Psoas muscle (tissue), 8 donors: ENCODE results near the gene FGGY. TPM values are rescaled to one million over a fixed set of nuclear protein-coding genes. Genes with fewer than 3 reads are reported as not detected.

Experiments used
- ATAC-seq, 4 donors: fragments of 200-7000 bp; cut with Tn5 transposase; one replicate each; pipeline ENCODE4 v1.9.1; 2020; ENCODE audit warnings: moderate library complexity in 3 of 4, mild to moderate bottlenecking in 2 of 4
- DNase-seq, 2 donors: peaks; one replicate each; pipeline ENCODE4 v3.0.0-alpha.2; 2020
- H3K27ac ChIP-seq: fragments of 200-600 bp; one replicate; pipeline ENCODE4 v1.8.0; 2022
- H3K27me3 ChIP-seq, 3 donors: fragments of 200-600 bp in 1 of 3; one replicate each; pipeline versions ENCODE4 v1.6.1 to v1.8.0; 2013 to 2022; ENCODE audit warnings: low read length in 2 of 3, mild to moderate bottlenecking in 2 of 3, moderate library complexity in 1 of 3; ENCODE audit not compliant: insufficient read depth in 3 of 3
- H3K36me3 ChIP-seq, 2 donors: fragments of 200-600 bp in 1 of 2; one replicate each; pipeline versions ENCODE4 v1.6.1 to v1.8.0; 2013 to 2022; ENCODE audit warnings: low read depth in 1 of 2, mild to moderate bottlenecking in 1 of 2, moderate library complexity in 1 of 2; ENCODE audit not compliant: insufficient read depth in 1 of 2
- H3K4me1 ChIP-seq: fragments of 200-600 bp; one replicate; pipeline ENCODE4 v1.8.0; 2022
- H3K4me3 ChIP-seq: fragments of 200-600 bp; one replicate; pipeline ENCODE4 v1.8.0; 2022; ENCODE audit warnings: mild to moderate bottlenecking
- H3K9me3 ChIP-seq: fragments of 200-600 bp; one replicate; pipeline ENCODE4 v1.8.0; 2022
- CTCF ChIP-seq: fragments of 200-600 bp; IDR thresholded peaks from one replicate; pipeline ENCODE4 v1.8.0; 2022; ENCODE audit warnings: antibody characterized with exemption
- WGBS, 3 donors: extraction: QIAGEN DNeasy Blood & Tissue Kit; methylation state at CpG; one replicate each; pipeline versions ENCODE4 v1.1.6 to v1.1.7; 2013; 5-methylcytosine and 5-hydroxymethylcytosine counted together
- intact Hi-C, 2 donors: fragments of 100-400 bp; cut with DNase I; formaldehyde crosslinking; loops; one replicate each; pipeline versions ENCODE4 v1.11.0 to v1.14.2; 2022
- polyA plus RNA-seq, 3 donors: library from polyadenylated mRNA; stranded (reverse); fragments of 200-250 nt; gene quantifications; one replicate each; pipeline ENCODE4 v1.2.3, GENCODE V29; 2013
- total RNA-seq, 4 donors: library from RNA; stranded (reverse); fragmentation: NEBNext Ultra II Directional in 2 of 4; extraction: Animal tissue kit (Norgen Biotek cat#: 25700) in 2 of 4; gene quantifications; one replicate each; pipeline versions ENCODE4 v1.2.1 to v1.2.4, GENCODE V29; 2021 to 2023
- donor health status: healthy with polysubstance abuse.
- donor health status: DM: no; HTN: no; CAD: no; lungs with moderate emphysema.
- donor health status: Bipolar disorder and iron deficiency.
- donor health status: healthy.
- donor health status: DM: yes; HTN: yes; CAD: no.
- donor health status: DM: no; HTN: no; CAD: no.
- donor health status: DM: no; HTN: no; CAD: no.
- donor health status: DM: yes; HTN: yes; CAD: no.

FGGY gene
- total and polyA plus RNA-seq, 7 donors, result 11.9 to 72.2 (median 46.5) TPM

GRCh38 chr1:59759156-59759925 lies 462.4 kb downstream of the FGGY start:
- peak overlapping the region; percentile 79 for H3K27ac ChIP-seq
- peak; percentile 98 for TF ChIP-seq CTCF
- ATAC-seq, result peak; percentile 96 to 97 (median 97)
- 3 to 6% (median 4%) methylated on average over 11 of the region's 11 CpGs for WGBS, 3 donors
- intact Hi-C loops, result loop anchor here (5.0 to 10.0 kb wide), 4 partner anchors 52 to 1245 kb away; no protein-coding TSS in a partner anchor
- no peaks in the 10 kb centered on the region for H3K27me3 ChIP-seq
- H3K4me3 ChIP-seq, result peak overlapping the region; percentile 51
- H3K9me3 ChIP-seq, result no peaks in the 10 kb centered on the region
- peaks cover 0 to 15% of the 10 kb centered on the region in 2 donors for H3K36me3 ChIP-seq
- DNase-seq, result peak; percentile 81 to 92
- peaks cover 12% of the 10 kb centered on the region for H3K4me1 ChIP-seq

- DNase-seq (no peak), ATAC-seq (peak in 1 of 4 donors; percentile 26)
- Histone ChIP-seq H3K4me3 (no peak overlapping the region), H3K27me3 (no peaks in the 10 kb centered on the region), H3K27ac (no peak overlapping the region), H3K4me1 (peaks cover 16% of the 10 kb centered on the region), H3K36me3 (peaks cover 0 to 15% of the 10 kb centered on the region in 2 donors), H3K9me3 (no peaks in the 10 kb centered on the region)
- WGBS, 3 donors, result 36 to 62% (median 44%) methylated on average over 3 of the region's 3 CpGs
- TF ChIP-seq CTCF, result no peak
- intact Hi-C loops, result no loop called here
Observed at GRCh38 chr1:59761443-59761842, 464.5 kb downstream of the FGGY start.

- no peak for ATAC-seq
- Histone ChIP-seq H3K27me3 (no peaks in the 10 kb centered on the region), H3K4me1 (peaks cover 24% of the 10 kb centered on the region), H3K36me3 (peaks cover 0 to 15% of the 10 kb centered on the region in 2 donors), H3K27ac (no peak overlapping the region), H3K4me3 (no peak overlapping the region), H3K9me3 (no peaks in the 10 kb centered on the region)
- 72 to 79% (median 74%) methylated on average over 2 of the region's 2 CpGs for WGBS, 3 donors
- DNase-seq, result no peak
- intact Hi-C loops, result no loop called here
- no peak for TF ChIP-seq CTCF
Observed at GRCh38 chr1:59763418-59763817, 466.5 kb downstream of the FGGY start.

- Histone ChIP-seq H3K4me3 (no peak overlapping the region), H3K4me1 (peaks cover 15% of the 10 kb centered on the region), H3K27me3 (no peaks in the 10 kb centered on the region), H3K27ac (no peak overlapping the region), H3K36me3 (peaks cover 0 to 15% of the 10 kb centered on the region in 2 donors), H3K9me3 (no peaks in the 10 kb centered on the region)
- TF ChIP-seq CTCF, result no peak
- intact Hi-C loops, result no loop called here
- WGBS, 3 donors, result 46 to 67% (median 47%) methylated on average over 5 of the region's 5 CpGs
- DNase-seq (no peak), ATAC-seq (no peak)
Observed at GRCh38 chr1:59765011-59765730, 468.3 kb downstream of the FGGY start.
